Peyer's patch (tissue), 4 donors: ENCODE measurements around the gene GPHB5. TPM values are rescaled to one million over a fixed set of nuclear protein-coding genes. Genes with fewer than 3 reads are reported as not detected.

Experiments used
- DNase-seq, 3 donors: peaks; one replicate each; pipeline ENCODE4 v3.0.0-alpha.2; 2017 to 2019
- H3K27ac ChIP-seq, 4 donors: fragments of 200-600 bp; sonication (generic); one replicate each; pipeline ENCODE4 v1.5.1; 2016 to 2019
- H3K27me3 ChIP-seq, 2 donors: fragments of 200-600 bp; sonication (generic); one replicate each; pipeline ENCODE4 v1.5.1; 2019
- H3K36me3 ChIP-seq, 3 donors: fragments of 200-600 bp; sonication (generic); one replicate each; pipeline ENCODE4 v1.5.1; 2016 to 2019
- H3K4me1 ChIP-seq, 4 donors: fragments of 200-600 bp; sonication (generic); one replicate each; pipeline ENCODE4 v1.5.1; 2016 to 2019
- H3K4me3 ChIP-seq, 4 donors: fragments of 200-600 bp; sonication (generic); 1 replicate in 3 of 4; 2 replicates in 1 of 4; pipeline ENCODE4 v1.5.1; 2016 to 2019; ENCODE audit warnings: mild to moderate bottlenecking in 1 of 4
- H3K9me3 ChIP-seq, 4 donors: fragments of 200-600 bp; sonication (generic); one replicate each; pipeline ENCODE4 v1.5.1; 2016 to 2019; ENCODE audit warnings: mild to moderate bottlenecking in 1 of 4
- CTCF ChIP-seq, 6 experiments: fragments of 450-650 bp in 4 of 6; fragments of 200-600 bp in 2 of 6; sonication (generic) in 1 of 6; IDR thresholded peaks; one replicate each; pipeline ENCODE4 v1.5.1; 2017 to 2019; ENCODE audit warnings: antibody characterized with exemption in 6 of 6, mild to moderate bottlenecking in 3 of 6, moderate library complexity in 1 of 6
- POLR2A ChIP-seq, 2 donors: fragments of 450-650 bp; IDR thresholded peaks; one replicate each; pipeline ENCODE4 v1.5.1; 2017; ENCODE audit warnings: antibody characterized with exemption in 2 of 2, mild to moderate bottlenecking in 2 of 2, moderate library complexity in 2 of 2
- total RNA-seq, 4 donors: library from RNA; depleted of rRNA; stranded (reverse); fragments of >200 nt; gene quantifications; one replicate each; pipeline ENCODE4 v1.1.0, GENCODE V29; 2016

Gene GPHB5
- total RNA-seq, 4 donors from 2014 or later: not detected

GRCh38 chr14:63267171-63267570, 51.6 kb downstream of the GPHB5 start:
- no peaks in the 10 kb centered on the region for H3K27me3 ChIP-seq
- TF ChIP-seq CTCF (IDR thresholded peaks at IDR 0.05): no peak
- no peak for TF ChIP-seq POLR2A (IDR thresholded peaks at IDR 0.05)
- no peaks in the 10 kb centered on the region for H3K36me3 ChIP-seq
- H3K4me3 ChIP-seq: no peak overlapping the region
- H3K4me1 ChIP-seq: no peaks in the 10 kb centered on the region
- no peak overlapping the region for H3K27ac ChIP-seq
- H3K9me3 ChIP-seq: no peaks in the 10 kb centered on the region
- DNase-seq: no peak

- DNase-seq: no peak
- Histone ChIP-seq H3K27ac (no peak overlapping the region), H3K9me3 (no peaks in the 10 kb centered on the region), H3K36me3 (no peaks in the 10 kb centered on the region), H3K4me3 (no peak overlapping the region), H3K27me3 (no peaks in the 10 kb centered on the region), H3K4me1 (no peaks in the 10 kb centered on the region)
- TF ChIP-seq POLR2A (IDR thresholded peaks at IDR 0.05) (no peak), CTCF (IDR thresholded peaks at IDR 0.05) (no peak)
Measured at GRCh38 chr14:63266106-63266505, 52.6 kb downstream of the GPHB5 start.

Other genes with a start within 250 kb of the GPHB5 start
- 10 to 100 TPM in 1 of 4 donors, 1 to 10 TPM in 3; 3.0 to 43.7 (median 4.7) TPM for gene RHOJ, start 114.5 kb downstream of the GPHB5 start, total RNA-seq
- gene PPP2R5E, start 224.4 kb upstream of the GPHB5 start, total RNA-seq: 10 to 100 TPM; 14.9 to 19.3 (median 17.0) TPM